ENCODE results near the gene SLC25A21. TPM values are rescaled to one million over a fixed set of nuclear protein-coding genes. Genes with fewer than 3 reads are reported as not detected.

Gene SLC25A21
- polyA plus RNA-seq, 2 of the 4 experiments (the other 2 are of a cell fraction), result 0.68 to 1.4 TPM

DNA sequence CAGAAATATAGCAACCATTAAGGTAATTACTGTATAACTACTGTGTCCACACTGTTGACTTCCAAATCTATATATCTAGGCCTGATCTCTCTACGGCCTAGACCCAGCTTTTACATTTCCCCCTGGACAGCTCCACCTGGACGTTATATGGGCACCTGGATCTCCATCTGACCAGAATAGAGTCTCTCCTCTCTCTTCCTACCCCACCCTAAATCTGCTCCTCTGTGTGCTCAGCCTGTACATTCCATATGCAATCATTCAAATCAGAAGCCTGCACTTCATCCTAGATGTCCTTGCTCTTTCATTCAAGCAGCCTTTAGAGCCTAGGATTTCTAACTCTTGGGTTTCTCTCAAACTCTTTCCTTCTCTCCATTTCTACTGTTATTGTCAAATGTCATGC is 255.7 kb downstream of the SLC25A21 start:
- WGBS (ENCODE audit: missing lambda C conversion rate), result 49% methylated on average over 2 of the region's 2 CpGs
- no peak overlapping the region for H3K4me3 ChIP-seq
- no peak for ATAC-seq
- H3K9me3 ChIP-seq, result no peaks in the 10 kb centered on the region
- no peak for FAIRE-seq
- no peaks in the 10 kb centered on the region for H3K4me1 ChIP-seq
- TF ChIP-seq RARB (CRISPR knock-in tag; IDR thresholded peaks at IDR 0.05), result no peak
- TF ChIP-seq MAZ (IDR thresholded peaks at IDR 0.05; ENCODE audit: borderline replicate concordance, low read depth, low read length), result no peak
- TF ChIP-seq BHLHE40 (IDR thresholded peaks at IDR 0.05; ENCODE audit: low read depth, low read length), result no peak
- no peak for TF ChIP-seq KDM1A (IDR thresholded peaks at IDR 0.05; ENCODE audit: low read depth)
- no peak for TF ChIP-seq HDAC2 (IDR thresholded peaks at IDR 0.05)
- no peak for TF ChIP-seq GATA3 (IDR thresholded peaks at IDR 0.05; ENCODE audit: borderline replicate concordance)
- TF ChIP-seq HOXB13 (CRISPR knock-in tag; IDR thresholded peaks at IDR 0.05; ENCODE audit: low read depth), result no peak
- no peak for TF ChIP-seq CHD2 (IDR thresholded peaks at IDR 0.05; ENCODE audit: low read length, partially characterized antibody)
- no peak for TF ChIP-seq NR3C1 (IDR thresholded peaks at IDR 0.05)
- TF ChIP-seq EP300 (IDR thresholded peaks at IDR 0.05), result no peak
- no peak for TF ChIP-seq PHF8 (IDR thresholded peaks at IDR 0.05; ENCODE audit: borderline replicate concordance, low read depth)
- no peak for TF ChIP-seq TP53 (CRISPR knock-in tag; IDR thresholded peaks at IDR 0.05)
- CTCF ChIA-PET, result no interaction called here
- POLR2A ChIA-PET, result no interaction called here
- no peak for DNase-seq (ENCODE audit: low read depth in 1 of 2, low spot score in 1 of 2)
- no peak overlapping the region for H3K27ac ChIP-seq
- H3K4me2 ChIP-seq, result no peak overlapping the region

DNA sequence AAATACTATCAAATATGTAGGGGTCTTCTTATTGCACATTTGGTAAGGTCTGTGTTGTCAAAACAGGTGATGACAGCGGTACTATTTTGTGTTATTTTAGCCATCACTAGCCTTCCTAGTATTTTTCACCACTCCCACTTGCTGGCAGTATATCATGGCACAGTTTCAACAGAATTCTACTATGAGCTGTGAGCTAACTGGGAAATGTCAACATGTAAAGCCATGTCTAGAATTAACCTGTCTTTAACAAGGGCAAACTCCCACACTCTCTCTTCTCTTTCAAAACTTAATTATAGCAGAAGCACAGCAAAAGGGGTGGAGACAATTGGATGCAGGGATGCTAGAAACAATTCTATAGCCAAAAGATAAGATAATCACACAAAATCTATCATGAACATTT is 257.3 kb downstream of the SLC25A21 start:
- Histone ChIP-seq H3K4me1 (no peaks in the 10 kb centered on the region), H3K4me2 (no peak overlapping the region), H3K9me3 (no peaks in the 10 kb centered on the region), H3K4me3 (no peak overlapping the region), H3K27ac (no peak overlapping the region)
- TF ChIP-seq MYC (IDR thresholded peaks at IDR 0.05; ENCODE audit: borderline replicate concordance, low read length) (no peak), PHF8 (IDR thresholded peaks at IDR 0.05; ENCODE audit: borderline replicate concordance, low read depth) (no peak), ZSCAN20 (CRISPR knock-in tag; IDR thresholded peaks at IDR 0.05) (no peak), HOXA7 (CRISPR knock-in tag; IDR thresholded peaks at IDR 0.05) (no peak), RARB (CRISPR knock-in tag; IDR thresholded peaks at IDR 0.05) (no peak), EHF (CRISPR knock-in tag; IDR thresholded peaks at IDR 0.05) (no peak)
- TF ChIP-seq, protein P1, sequence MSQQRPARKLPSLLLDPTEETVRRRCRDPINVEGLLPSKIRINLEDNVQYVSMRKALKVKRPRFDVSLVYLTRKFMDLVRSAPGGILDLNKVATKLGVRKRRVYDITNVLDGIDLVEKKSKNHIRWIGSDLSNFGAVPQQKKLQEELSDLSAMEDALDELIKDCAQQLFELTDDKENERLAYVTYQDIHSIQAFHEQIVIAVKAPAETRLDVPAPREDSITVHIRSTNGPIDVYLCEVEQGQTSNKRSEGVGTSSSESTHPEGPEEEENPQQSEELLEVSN (IDR thresholded peaks at IDR 0.05; ENCODE audit: borderline replicate concordance, low read depth), result no peak
- ChIA-PET CTCF (no interaction called here), POLR2A (no interaction called here)
- DNase-seq (ENCODE audit: low read depth in 1 of 2, low spot score in 1 of 2), result no peak
- 67% methylated on average over 1 of the region's 1 CpG for WGBS (ENCODE audit: missing lambda C conversion rate)
- no peak for FAIRE-seq
- no peak for ATAC-seq

DNA sequence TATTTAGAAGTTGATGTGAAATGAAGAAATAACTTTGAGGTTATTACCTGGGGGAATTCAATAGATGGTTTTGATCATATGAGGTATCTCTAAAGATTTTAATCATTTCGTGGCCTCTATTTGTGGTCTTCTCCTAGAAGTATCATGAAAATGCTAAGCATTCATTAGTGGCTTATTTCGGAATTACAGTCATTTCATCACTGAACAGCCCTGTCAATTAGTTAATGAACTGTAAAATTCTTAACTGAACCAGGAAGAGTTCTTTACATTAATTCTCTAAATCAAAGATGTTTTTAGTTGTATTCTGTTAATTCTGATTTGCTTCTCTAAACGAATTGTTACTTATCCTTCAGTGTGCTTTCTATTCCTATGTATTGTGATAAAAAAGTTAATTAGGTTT is 261.8 kb downstream of the SLC25A21 start:
- no peak for FAIRE-seq
- ATAC-seq, result no peak
- POLR2A ChIA-PET, result no interaction called here

GRCh38 chr14:36905272-36905888 is 267.0 kb downstream of the SLC25A21 start:
- no peak for FAIRE-seq

More for the DNA sequence above, 261.8 kb downstream of the SLC25A21 start:
- WGBS (ENCODE audit: missing lambda C conversion rate), result 29% methylated on average over 3 of the region's 3 CpGs
- H3K4me1 ChIP-seq, result no peaks in the 10 kb centered on the region
- TF ChIP-seq NFE2L2 (conservative IDR thresholded peaks at IDR 0.05; ENCODE audit: low read length) (no peak), CHD2 (IDR thresholded peaks at IDR 0.05; ENCODE audit: low read length, partially characterized antibody) (no peak), HOXB5 (CRISPR knock-in tag; IDR thresholded peaks at IDR 0.05) (no peak)
- no peak overlapping the region for H3K27ac ChIP-seq
- CTCF ChIA-PET, result no interaction called here
- no peak overlapping the region for H3K4me2 ChIP-seq
- H3K9me3 ChIP-seq, result no peaks in the 10 kb centered on the region
- no peak for DNase-seq (ENCODE audit: low read depth in 1 of 2, low spot score in 1 of 2)
- H3K4me3 ChIP-seq, result no peak overlapping the region

More at GRCh38 chr14:36905272-36905888, 267.0 kb downstream of the SLC25A21 start:
- Histone ChIP-seq H3K9me3 (no peaks in the 10 kb centered on the region), H3K4me1 (no peaks in the 10 kb centered on the region), H3K4me2 (no peak overlapping the region), H3K4me3 (no peak overlapping the region), H3K27ac (no peak overlapping the region)
- no peak for DNase-seq (ENCODE audit: low read depth in 1 of 2, low spot score in 1 of 2)
- ChIA-PET POLR2A (no interaction called here), CTCF (no interaction called here)
- no peak for TF ChIP-seq CBX8 (IDR thresholded peaks at IDR 0.05)
- no peak for TF ChIP-seq TP53 (CRISPR knock-in tag; IDR thresholded peaks at IDR 0.05)
- TF ChIP-seq JUNB (IDR thresholded peaks at IDR 0.05), result no peak
- no peak for ATAC-seq
- 63% methylated on average over 5 of the region's 5 CpGs for WGBS (ENCODE audit: missing lambda C conversion rate)
